Endodermal cell (in vitro differentiated cells): Measurements from ENCODE around the gene CCM2. TPM values are rescaled to one million over a fixed set of nuclear protein-coding genes. Genes with fewer than 3 reads are reported as not detected.

Experiments used
- DNase-seq: peaks from one replicate; pipeline ENCODE4 v3.0.0-alpha.2; 2017
- H3K27ac ChIP-seq: 2 replicates; pipeline ENCODE4 v1.5.1; 2013; ENCODE audit warnings: mild to moderate bottlenecking, low read depth, low read length, moderate library complexity
- H3K27me3 ChIP-seq: 2 replicates; pipeline ENCODE4 v1.6.1; 2013; ENCODE audit warnings: mild to moderate bottlenecking, low read length, moderate library complexity; ENCODE audit not compliant: insufficient read depth, control insufficient read depth, poor library complexity, severe bottlenecking
- H3K36me3 ChIP-seq: 2 replicates; pipeline ENCODE4 v1.7.0; 2013; ENCODE audit warnings: mild to moderate bottlenecking, low read length, moderate library complexity; ENCODE audit not compliant: control insufficient read depth, insufficient read depth
- H3K4me1 ChIP-seq: one replicate; pipeline ENCODE4 v1.7.0; 2013; ENCODE audit warnings: low read length; ENCODE audit not compliant: control insufficient read depth, insufficient read depth
- H3K4me3 ChIP-seq: 2 replicates; pipeline ENCODE4 v1.5.1; 2013; ENCODE audit warnings: mild to moderate bottlenecking, low read length, moderate library complexity
- H3K9ac ChIP-seq: 2 replicates; pipeline ENCODE4 v1.6.1; 2013; ENCODE audit warnings: mild to moderate bottlenecking, low read length, moderate library complexity; ENCODE audit not compliant: poor library complexity, severe bottlenecking; ENCODE audit errors: extremely low read depth
- H3K9me3 ChIP-seq: 2 replicates; pipeline ENCODE4 v1.6.1; 2013; ENCODE audit warnings: mild to moderate bottlenecking, low read length, moderate library complexity; ENCODE audit not compliant: control insufficient read depth
- H3K27ac Mint-ChIP-seq: 2 replicates; pipeline ENCODE4 v1.8.0; 2020; ENCODE audit warnings: mixed read lengths
- H3K27me3 Mint-ChIP-seq: 2 replicates; pipeline ENCODE4 v1.8.0; 2021; ENCODE audit warnings: mild to moderate bottlenecking, mixed read lengths; ENCODE audit not compliant: insufficient read depth
- H3K36me3 Mint-ChIP-seq: 2 replicates; pipeline ENCODE4 v1.8.0; 2020; ENCODE audit warnings: low read depth, mixed read lengths
- H3K4me1 Mint-ChIP-seq: 2 replicates; pipeline ENCODE4 v1.8.0; 2020; ENCODE audit warnings: mixed read lengths
- H3K4me3 Mint-ChIP-seq: 2 replicates; pipeline ENCODE4 v1.8.0; 2020; ENCODE audit warnings: mild to moderate bottlenecking, moderate library complexity, mixed read lengths
- H3K9me3 Mint-ChIP-seq: 2 replicates; pipeline ENCODE4 v1.8.0; 2020; ENCODE audit warnings: mild to moderate bottlenecking, mixed read lengths
- WGBS, 2 experiments: methylation state at CpG; one replicate each; pipeline versions ENCODE4 v1.1.5 to v1.1.7; 2013; ENCODE audit warnings: missing lambda C conversion rate in 2 of 2, mixed read lengths in 1 of 2; ENCODE audit not compliant: insufficient coverage in 1 of 2, insufficient read length in 1 of 2; 5-methylcytosine and 5-hydroxymethylcytosine counted together
- total RNA-seq, 2 donors: library from RNA; stranded (reverse); fragmentation: NEBNext Ultra II Directional in 1 of 2; extraction: Animal tissue kit (Norgen Biotek cat#: 25700) in 1 of 2; gene quantifications; 2 replicates in 1 of 2; 3 replicates in 1 of 2; pipeline ENCODE4 v1.2.1, GENCODE V29; 2021
- TF ChIP-seq, protein P1 (sequence below): fragments of 200-600 bp; sonication (generic); conservative IDR thresholded peaks from 2 replicates; pipeline ENCODE4 v1.5.0; 2021; ENCODE audit warnings: antibody characterized with exemption, mild to moderate bottlenecking

CCM2 gene
- total RNA-seq, 2 donors from 2014 or later = 37.4 to 38.1 TPM

GRCh38 chr7:45072131-45073030, 72.4 kb downstream of the CCM2 start:
- no peak overlapping the region for H3K27ac ChIP-seq
- no peaks in the 10 kb centered on the region for H3K9me3 ChIP-seq
- no peak overlapping the region for H3K4me3 ChIP-seq
- H3K9ac ChIP-seq = no peak overlapping the region
- WGBS, 2 experiments = 90 to 95% methylated on average over 11 to 13 of the region's 13 CpGs
- no peak for DNase-seq
- Mint-ChIP-seq H3K36me3 (peaks cover 46% of the 10 kb centered on the region), H3K4me1 (no peaks in the 10 kb centered on the region), H3K4me3 (no peak overlapping the region), H3K9me3 (no peaks in the 10 kb centered on the region), H3K27me3 (no peaks in the 10 kb centered on the region), H3K27ac (peak overlapping the region; percentile 15)
- no peaks in the 10 kb centered on the region for H3K4me1 ChIP-seq
- no peaks in the 10 kb centered on the region for H3K27me3 ChIP-seq
- TF ChIP-seq, protein P1, sequence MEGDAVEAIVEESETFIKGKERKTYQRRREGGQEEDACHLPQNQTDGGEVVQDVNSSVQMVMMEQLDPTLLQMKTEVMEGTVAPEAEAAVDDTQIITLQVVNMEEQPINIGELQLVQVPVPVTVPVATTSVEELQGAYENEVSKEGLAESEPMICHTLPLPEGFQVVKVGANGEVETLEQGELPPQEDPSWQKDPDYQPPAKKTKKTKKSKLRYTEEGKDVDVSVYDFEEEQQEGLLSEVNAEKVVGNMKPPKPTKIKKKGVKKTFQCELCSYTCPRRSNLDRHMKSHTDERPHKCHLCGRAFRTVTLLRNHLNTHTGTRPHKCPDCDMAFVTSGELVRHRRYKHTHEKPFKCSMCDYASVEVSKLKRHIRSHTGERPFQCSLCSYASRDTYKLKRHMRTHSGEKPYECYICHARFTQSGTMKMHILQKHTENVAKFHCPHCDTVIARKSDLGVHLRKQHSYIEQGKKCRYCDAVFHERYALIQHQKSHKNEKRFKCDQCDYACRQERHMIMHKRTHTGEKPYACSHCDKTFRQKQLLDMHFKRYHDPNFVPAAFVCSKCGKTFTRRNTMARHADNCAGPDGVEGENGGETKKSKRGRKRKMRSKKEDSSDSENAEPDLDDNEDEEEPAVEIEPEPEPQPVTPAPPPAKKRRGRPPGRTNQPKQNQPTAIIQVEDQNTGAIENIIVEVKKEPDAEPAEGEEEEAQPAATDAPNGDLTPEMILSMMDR = no peak
- H3K36me3 ChIP-seq = peaks cover 71% of the 10 kb centered on the region

DNA sequence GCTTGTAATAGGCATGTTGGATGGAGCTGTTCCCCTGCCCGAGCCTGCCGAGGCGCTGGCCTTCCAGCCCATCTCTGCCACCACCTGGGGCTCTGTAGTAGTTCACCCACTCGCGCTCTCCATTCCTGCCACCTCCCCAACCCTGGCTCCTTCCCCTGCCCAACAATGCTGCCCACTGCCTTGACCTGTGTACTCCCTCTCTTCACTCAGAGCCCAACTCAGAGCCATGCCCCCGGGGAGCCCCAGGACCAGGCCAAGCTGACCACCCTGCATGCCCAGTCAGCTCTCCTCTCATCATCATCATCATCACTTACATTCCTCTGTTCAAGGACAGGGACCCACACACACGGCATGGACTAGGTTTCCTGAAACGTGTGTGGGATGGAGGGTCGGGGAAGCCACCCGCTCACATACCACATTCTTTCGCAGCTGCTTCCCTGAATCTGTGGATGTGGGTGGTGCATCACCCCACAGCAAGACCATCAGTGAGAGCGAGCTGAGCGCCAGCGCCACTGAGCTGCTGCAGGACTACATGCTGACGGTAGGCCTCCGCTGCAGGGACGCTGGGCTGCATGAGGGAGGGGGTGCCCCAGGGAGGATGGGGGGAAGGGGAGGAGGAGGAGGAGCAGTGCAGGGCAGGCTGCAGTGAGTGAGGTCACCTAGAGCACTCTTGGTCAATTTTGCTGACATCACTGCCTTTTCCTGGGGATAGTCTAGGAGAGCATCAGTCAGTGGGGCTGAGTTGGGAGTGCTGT, 73.2 kb downstream of the CCM2 start:
- 83 to 91% methylated on average over 10 to 17 of the region's 17 CpGs for WGBS, 2 experiments
- Histone ChIP-seq H3K36me3 (peaks cover 62% of the 10 kb centered on the region), H3K27ac (no peak overlapping the region), H3K9me3 (no peaks in the 10 kb centered on the region), H3K9ac (no peak overlapping the region), H3K4me3 (no peak overlapping the region), H3K4me1 (no peaks in the 10 kb centered on the region), H3K27me3 (no peaks in the 10 kb centered on the region)
- Mint-ChIP-seq H3K4me1 (no peaks in the 10 kb centered on the region), H3K9me3 (no peaks in the 10 kb centered on the region), H3K36me3 (peaks cover 47% of the 10 kb centered on the region), H3K27me3 (no peaks in the 10 kb centered on the region), H3K27ac (peak overlapping the region; percentile 15), H3K4me3 (no peak overlapping the region)
- DNase-seq = no peak
- TF ChIP-seq, protein P1 = peak; percentile 44

GRCh38 chr7:45073786-45074527, 74.0 kb downstream of the CCM2 start:
- no peaks in the 10 kb centered on the region for H3K9me3 Mint-ChIP-seq
- Histone ChIP-seq H3K27me3 (no peaks in the 10 kb centered on the region), H3K9ac (no peak overlapping the region), H3K4me1 (no peaks in the 10 kb centered on the region), H3K27ac (no peak overlapping the region), H3K9me3 (no peaks in the 10 kb centered on the region), H3K36me3 (peaks cover 59% of the 10 kb centered on the region), H3K4me3 (no peak overlapping the region)
- H3K4me3 Mint-ChIP-seq = no peak overlapping the region
- no peak for DNase-seq
- peaks cover 42% of the 10 kb centered on the region for H3K36me3 Mint-ChIP-seq
- no peaks in the 10 kb centered on the region for H3K4me1 Mint-ChIP-seq
- no peak overlapping the region for H3K27ac Mint-ChIP-seq
- TF ChIP-seq, protein P1 = no peak
- 94 to 95% methylated on average over 8 to 15 of the region's 15 CpGs for WGBS, 2 experiments
- no peaks in the 10 kb centered on the region for H3K27me3 Mint-ChIP-seq
